Activated CD4-positive, alpha-beta T cell treated with anti-CD3 and anti-CD28 coated beads for 24 hours (primary cell): Measurements from ENCODE around the gene ANKK1.

Source experiments
- DNase-seq, 2 donors: peaks; one replicate each; pipeline ENCODE4 v3.0.0-alpha.2; 2020; ENCODE audit warnings: low read depth in 2 of 2

The ANKK1 gene, protein sequence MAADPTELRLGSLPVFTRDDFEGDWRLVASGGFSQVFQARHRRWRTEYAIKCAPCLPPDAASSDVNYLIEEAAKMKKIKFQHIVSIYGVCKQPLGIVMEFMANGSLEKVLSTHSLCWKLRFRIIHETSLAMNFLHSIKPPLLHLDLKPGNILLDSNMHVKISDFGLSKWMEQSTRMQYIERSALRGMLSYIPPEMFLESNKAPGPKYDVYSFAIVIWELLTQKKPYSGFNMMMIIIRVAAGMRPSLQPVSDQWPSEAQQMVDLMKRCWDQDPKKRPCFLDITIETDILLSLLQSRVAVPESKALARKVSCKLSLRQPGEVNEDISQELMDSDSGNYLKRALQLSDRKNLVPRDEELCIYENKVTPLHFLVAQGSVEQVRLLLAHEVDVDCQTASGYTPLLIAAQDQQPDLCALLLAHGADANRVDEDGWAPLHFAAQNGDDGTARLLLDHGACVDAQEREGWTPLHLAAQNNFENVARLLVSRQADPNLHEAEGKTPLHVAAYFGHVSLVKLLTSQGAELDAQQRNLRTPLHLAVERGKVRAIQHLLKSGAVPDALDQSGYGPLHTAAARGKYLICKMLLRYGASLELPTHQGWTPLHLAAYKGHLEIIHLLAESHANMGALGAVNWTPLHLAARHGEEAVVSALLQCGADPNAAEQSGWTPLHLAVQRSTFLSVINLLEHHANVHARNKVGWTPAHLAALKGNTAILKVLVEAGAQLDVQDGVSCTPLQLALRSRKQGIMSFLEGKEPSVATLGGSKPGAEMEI

DNA sequence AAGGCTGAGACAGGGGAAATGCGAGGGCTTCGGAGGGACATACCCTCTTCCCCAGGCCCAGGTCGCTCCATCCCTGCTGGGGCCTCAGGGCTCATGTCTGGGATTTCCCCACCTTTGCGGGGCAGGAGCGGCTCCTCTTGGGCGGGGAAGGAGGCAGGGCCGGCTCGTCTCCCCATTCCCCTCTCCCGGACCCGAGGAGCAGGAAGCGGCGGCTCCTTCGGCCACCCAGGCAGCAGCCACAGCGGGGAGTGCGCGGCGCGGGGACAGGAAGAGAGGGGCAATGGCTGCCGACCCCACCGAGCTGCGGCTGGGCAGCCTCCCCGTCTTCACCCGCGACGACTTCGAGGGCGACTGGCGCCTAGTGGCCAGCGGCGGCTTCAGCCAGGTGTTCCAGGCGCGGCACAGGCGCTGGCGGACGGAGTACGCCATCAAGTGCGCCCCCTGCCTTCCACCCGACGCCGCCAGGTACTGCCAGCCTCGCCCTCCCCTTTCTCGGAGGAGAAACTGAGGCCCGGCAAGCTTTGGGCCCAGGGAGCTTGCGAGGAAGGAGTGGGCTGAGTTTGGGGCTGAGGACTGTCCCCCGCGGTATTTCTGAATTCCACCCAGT, at the start of gene ANKK1:
Gene ANKK1 (plus strand): TSS at position 175 of the 607 bp plus-strand sequence. CDS start 106 bp downstream, at position 281.
- no peak for DNase-seq

DNA sequence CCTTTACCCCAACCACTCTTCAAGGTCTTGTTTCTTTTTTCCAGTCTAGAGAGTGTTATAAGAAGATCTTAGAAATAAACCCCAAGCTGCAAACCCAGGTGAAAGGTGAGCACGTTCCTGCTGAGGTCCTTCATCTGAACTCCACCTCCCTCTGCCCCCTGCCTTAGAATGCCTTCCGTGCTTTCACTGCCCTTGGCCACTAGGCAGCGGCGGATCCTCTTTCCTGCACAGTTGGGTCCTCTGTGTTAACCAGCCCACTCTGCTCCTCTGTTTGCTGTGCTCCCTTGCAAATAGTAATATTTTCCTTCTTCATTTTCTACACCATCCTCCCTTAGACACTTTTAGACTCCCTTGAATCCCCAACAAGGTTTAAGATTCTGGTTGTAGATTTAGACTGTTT, 48.8 kb upstream of the ANKK1 start:
- DNase-seq = no peak

DNA sequence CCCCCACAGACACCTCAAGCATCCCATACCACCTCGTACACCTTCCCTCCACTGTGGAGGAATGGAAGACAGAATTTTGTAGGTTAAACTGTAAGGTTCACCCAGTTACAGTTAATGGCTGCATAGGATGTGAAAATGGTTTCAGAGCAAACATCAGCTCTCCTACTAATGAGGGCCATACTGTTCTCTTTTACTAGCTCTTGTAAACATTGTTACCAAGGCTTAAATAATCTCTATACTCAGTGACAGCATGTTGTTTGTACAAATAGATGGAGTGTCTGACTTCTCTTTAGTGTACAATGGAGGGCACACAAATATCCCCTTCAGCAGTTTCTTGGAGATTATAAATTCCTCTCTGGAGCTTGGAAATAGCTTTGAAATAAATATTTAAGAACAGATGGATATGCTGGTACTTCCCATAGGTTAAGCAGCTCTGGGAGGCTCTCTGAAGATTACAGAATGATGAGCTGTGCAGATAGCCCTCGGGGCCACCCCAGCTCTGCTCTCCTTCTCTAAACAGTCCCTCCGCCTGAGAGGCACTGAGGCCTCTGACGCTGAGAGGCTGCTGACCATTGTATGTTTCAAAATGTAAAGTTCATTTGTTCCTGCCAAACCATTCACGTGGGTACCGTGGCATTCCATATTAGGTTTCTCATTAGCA, 47.5 kb upstream of the ANKK1 start:
- DNase-seq = no peak

DNA sequence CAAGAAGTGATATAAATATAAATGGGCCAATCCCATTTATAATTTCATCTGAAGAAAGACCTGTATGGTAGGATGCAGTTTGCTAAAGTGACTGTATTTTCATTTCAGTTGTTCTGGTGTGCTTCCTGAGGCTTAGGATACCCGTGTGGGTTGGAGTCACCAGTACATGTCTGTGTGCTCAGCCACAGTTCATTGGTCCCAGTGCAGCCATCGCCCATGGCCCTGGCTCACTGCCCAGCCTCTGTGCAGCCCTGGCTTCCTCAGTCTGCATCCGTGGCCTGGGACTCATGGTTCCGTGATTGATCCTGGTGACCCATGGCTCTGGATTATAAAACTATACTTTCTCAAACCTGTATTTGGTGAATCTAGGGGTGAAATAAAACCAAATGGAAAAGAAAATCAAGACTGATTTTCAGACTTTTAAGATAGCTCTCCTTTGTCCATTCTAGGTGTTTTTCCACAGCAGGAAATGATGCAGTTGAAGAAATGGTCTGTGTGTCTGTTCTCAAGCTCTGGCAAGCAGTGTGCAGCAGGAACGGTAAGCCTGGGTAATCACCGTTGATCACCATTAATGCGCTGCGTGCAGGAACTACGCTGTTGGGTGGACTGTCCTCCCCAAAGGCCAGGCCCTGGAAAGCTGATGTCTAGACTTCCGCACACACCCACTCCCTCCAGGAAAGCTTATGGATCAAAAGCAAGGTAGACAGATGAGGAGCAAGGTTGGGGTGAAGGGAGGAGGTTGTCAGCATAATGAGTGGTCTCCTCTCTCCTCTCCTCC, 46.0 kb upstream of the ANKK1 start:
- DNase-seq = no peak

DNA sequence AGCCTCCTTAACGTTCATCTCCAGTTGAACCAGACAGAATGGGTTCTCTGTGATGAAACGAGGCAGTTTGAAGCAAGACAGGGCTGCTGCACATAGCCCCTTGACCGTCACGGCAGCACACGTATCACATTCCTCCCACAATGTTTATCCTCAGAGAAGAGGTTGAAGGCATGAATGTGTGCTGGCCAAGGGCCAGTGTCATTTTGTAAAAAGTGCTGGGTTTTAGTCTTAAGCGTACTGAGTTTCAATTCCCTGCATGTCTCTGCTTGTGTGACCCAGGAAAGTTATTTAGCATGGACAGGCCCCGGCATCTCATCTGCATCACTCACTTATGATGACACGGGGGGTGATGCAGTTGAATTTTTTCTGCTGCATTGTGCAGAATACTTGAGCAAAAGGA, 41.6 kb upstream of the ANKK1 start:
- no peak for DNase-seq

DNA sequence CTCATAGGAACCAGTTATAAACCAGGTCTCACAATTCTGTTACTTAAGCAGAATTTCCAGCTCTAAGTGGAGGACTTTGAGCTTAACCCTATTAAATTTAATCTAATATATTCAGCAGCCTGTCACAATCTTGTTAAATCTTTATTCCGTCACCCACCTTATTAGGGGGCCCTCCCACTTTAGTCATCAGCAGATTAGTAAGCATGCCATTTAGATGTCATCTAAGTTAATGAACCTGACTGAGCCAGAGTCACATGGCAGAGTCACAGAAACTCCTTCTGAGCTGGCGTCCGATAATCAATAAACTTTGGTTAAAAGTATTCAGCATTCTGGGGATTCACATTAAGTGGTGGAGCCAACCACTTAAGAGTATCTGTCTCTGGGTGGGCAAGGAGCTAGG, 38.1 kb upstream of the ANKK1 start:
- no peak for DNase-seq

DNA sequence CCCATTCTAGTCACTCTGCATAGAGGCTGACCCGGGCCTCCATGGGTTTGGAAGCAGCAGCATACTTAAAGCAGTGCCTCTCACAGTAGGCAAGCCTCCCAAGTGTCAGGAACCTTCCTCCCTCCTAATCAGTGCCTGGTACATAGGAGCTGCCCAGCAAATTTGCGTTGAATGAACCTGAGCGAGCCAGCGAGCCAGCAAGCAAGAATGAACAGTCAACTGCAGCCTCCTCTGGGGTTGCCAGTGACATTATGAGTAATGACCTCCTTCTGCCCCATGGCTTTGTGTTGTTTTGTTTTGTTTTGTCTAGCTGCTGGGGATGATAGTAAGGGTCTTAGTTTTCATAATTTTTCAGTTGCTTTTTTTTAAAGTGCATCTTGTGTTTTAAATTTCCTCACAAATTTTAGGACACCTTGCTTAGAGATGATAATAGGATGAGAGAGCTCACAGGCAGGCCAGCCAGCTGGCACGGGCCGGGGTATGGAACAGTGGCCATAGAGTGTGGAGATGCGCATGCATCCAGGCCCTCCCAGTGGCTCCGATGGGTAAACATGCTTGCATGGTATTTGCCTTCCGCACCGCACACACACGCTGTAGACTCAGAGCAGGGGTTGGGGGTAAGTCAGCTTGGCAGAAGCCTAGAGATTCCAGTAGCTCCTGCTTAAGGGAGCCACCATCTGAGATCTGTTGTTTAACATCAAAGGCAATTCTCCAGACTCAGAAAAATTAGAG, 37.1 kb upstream of the ANKK1 start:
- DNase-seq = no peak

DNA sequence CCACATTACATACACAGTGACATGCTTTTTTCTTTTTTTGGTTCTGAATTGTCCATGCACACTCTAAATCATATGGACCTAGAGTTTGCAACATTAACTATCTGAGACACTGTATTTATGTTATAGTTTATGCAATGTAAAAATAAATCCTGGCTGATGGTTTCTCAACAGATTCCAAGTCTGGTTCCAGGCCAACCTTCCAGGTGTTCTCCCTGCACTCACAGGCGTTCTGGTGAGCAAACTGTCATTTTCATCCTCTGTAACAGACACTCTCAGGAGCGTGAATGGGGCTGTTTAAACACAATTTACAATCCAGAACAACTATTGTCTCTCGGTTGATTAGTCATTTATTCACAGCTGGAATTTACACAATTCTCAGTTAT, 36.5 kb upstream of the ANKK1 start:
- no peak for DNase-seq

DNA sequence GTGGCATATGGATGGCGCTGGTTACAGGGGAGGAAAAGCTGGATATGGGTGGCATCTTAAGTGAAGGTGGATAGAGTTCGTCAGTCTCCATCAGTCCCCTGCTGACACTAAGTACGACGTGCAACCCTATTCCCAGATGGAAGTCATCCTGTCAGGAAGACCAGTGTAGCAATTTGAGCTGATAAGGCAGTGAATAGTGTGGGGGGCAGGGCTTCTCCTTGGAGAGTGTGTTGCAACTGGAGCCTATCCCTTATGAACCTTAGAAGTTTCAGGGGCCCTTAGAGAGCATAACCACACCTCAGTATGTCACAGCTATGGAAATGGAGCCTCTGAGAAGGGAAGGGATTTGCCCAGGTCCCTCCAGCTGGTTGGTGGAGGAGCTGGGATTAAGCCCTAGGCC, 36.1 kb upstream of the ANKK1 start:
- no peak for DNase-seq

DNA sequence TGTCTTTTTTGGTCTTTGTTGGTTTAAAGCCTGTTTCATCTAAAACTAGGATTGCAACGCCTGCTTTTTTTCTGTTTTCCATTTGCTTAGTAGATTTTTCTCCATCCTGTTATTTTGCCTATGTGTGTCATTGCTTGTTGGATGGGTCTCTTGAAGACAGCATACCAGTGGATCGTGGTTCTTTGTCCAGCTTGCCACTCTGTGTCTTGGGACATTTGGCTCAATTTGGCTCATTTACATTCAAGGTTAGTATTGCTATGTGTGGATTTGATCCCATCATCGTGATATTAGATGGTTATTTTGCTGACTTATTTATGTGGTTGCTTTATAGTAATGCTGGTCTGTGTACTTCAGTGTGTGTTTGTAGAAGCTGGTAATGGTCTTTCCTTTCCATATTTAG, 31.4 kb upstream of the ANKK1 start:
- DNase-seq = no peak

DNA sequence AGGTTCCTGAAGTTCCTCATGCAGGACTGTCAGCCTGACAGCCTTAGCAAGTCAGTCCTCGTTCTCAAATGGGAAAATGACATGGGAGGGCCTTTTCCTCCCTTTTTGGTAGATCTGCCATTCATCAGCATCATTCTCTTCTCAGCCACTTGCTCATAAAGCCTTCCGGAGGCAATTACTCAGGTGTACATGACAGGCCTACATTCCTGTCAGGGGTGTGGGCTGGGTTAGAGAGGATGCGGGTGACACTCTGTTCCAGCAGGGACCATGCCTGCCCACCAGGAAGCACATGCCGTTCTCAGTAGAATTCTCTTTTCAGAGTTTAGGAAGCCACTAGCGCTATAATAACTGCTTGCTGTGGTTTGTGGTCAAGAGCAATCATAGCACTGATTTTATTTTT, 24.2 kb upstream of the ANKK1 start:
- DNase-seq = no peak

DNA sequence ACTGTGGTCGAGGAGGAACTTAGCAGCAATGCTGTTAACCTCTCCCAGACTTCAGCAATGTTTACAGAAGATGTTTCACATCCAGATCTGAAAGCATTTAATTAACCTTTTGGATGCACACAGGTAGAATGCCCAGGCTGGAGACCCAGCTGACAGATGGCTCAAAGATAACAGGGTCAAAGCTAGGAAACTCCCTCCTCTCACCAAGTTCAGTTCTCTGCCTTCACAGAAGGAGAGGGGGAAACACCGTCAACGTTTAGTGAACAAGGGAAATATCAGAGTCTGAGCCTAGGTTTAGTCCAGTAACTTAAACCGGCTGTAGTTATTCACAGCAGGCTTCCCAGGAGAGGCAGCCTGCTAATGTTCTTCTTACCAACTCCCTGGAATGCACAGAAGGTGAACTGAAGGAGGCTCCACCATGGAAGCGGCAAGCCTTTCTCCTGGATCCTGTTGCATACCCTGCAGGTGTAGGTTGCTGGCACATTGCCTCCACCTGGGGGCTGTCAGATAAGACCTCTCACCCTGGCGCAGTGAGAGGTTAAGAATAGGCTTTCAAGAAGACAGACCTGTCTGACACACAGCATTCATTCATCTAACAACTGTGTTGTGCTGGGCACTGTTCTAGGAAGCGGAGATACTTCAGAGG, 23.5 kb upstream of the ANKK1 start:
- DNase-seq = no peak

DNA sequence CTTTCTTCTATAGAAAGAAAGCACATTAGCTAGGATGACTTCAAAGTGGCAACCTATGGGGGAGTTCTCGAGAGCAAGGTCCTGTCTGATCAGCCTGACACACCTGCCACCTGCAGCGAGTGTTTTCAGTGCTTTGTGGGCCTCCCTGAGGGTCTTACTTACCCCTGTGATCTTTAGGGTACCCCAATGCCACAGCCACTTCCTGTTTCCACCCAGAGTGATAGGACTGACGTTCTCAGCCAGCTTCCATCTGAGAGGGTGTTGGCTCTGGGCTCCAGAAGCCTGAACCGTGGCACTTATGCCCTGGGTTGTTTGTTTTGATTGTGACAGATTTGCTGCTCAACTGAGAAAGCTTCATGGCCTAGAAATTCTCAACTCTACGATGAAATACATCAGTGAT, 21.7 kb upstream of the ANKK1 start:
- DNase-seq = no peak

DNA sequence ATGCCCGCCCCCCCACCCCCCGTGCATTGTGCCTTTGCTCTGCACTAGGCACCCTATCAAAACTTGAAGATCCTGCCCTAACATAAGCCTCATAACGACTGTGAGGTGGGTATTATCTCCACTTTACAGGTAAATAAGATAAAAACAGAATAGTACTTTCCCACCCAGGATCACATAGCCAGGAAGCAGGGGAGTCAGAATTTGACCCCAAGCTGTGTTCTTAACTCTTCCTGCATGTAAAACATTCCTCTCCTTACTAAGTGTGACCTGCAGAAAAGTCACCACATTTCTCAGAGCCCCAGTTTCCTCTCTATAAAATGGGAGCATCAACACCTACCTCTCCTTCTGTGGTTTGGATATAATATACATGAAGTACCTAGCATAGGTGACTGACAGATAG, 18.2 kb upstream of the ANKK1 start:
- DNase-seq = no peak

DNA sequence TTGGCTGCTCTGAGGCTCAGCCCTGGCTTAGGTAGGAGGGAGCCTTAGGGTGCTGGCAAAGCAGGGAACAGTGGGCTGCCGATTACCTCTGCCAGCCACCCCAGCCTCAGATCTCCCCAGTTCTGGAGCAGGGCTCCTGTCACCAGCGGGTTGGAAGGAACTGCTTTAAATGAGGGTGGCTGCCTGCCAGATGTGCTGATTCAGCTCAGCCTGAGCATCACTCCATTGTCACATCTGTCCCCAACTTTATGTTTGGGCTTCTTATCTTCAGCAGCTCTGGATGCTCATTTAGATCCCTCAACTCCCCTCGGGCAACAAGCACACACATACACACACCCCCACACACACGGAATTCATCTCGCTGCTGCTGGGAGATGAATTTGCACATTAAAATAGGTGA, 16.9 kb upstream of the ANKK1 start:
- no peak for DNase-seq

DNA sequence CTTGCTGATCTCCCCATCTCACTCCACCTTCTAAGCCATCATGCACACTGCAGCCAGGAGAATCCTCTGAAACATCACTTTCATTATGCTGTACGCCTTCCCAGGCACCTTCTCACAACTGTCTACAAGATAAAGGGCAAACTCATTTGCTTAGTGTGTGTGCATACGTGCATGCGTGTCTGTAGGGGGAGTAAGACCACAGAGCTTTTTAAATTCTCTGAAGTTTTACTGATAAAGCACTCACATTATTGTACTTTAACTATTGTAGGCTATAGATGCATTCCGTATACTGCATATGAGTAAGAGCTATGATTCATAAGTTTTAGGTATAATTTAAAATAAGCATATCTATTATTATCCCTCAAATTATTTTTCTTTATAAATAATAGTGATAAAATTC, 15.3 kb upstream of the ANKK1 start:
- DNase-seq = no peak

DNA sequence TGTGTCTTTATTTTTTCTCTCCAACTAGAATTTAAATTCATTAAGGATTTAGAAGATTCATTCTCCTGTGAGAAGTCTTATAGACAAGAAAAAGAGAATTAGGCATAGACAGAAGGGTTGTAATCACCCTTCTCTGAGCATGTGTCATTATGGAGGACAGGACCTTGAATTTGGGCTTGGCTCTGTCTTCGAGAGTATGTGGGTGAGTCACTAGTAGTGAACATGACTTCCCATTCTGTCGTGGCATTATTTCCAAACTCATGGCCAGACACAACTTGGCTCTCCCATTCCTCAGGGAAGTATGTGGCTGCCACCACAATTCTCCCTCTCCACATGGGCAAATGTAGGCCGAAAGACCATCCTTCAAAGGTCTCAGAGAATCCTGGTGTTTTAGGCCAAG, 14.3 kb upstream of the ANKK1 start:
- no peak for DNase-seq

DNA sequence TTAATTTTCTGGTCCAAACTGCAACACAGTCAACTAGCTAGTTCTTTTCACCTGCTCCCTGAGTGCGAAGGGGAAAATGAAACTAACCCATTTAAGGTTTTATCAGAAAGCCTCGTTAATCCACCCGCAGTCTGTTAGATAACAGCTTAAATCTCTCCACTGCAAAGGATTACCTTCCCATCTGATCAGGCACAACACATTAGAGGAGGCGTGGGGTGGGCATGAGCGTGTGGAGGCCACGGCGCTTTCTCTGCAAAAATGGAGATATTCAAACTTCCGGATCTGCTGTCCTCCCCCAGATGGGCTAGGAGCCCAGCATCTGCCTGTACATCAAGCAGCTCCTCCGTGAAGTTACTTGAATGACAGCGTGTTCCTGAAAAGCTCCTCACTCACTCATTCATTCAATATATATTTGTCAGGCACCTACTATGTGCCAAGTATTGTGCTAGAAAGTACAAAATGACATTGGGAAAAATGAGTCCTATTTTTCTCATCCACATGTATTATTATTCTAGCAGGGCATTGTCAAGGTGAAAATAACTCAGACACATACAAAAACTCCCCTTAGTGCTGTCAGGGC, 13.5 kb upstream of the ANKK1 start:
- no peak for DNase-seq

DNA sequence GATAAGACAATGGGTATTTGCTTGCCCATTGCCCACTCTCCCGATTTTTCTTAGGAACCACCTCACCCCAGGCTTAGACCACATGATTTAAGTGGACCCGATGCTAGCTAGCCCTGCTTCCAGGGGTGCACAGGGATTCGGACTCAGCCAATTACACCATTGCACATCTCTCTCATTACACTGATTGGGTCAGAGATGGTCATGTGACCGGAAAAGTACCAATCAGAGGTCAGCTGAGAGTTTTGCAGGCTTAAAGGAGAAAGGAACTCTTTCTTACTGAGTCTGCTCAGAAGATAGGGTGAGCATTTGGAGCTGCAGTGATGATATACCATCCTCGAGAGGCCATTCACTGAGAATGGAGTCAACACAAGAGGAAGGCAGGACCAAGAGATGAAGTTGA, 12.2 kb upstream of the ANKK1 start:
- DNase-seq = no peak

DNA sequence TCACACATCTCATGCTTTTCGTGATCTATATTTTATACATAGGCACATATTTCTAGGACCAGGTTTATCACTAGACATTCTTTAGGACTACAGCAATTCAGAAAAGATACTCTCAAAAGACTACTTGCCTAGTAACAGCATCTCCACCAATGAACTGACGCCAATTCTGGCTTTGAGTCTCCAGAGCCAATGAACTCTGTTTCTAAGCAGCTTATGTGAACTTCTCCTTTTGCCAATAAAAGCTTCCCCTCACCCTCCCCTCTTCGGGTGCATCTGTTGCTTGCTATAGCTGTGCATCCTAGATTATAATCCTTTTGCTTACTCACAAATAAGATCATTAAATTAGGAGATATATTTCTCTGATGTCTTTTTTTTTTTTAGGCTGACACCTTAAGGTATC, 11.4 kb upstream of the ANKK1 start:
- no peak for DNase-seq
